PC-3 (cell line): ENCODE measurements around the gene ISM2. TPM values are rescaled to one million over a fixed set of nuclear protein-coding genes. Genes with fewer than 3 reads are reported as not detected.

Source experiments
- ATAC-seq: fragments of 200-7000 bp; cut with Tn5 transposase; 2 replicates; pipeline ENCODE4 v1.9.1; 2020; ENCODE audit warnings: mild to moderate bottlenecking, moderate library complexity
- BruUV-seq: library from RNA; stranded (reverse); fragments of 400-500 nt; replicated peaks from 2 replicates; lab custom pipeline; 2021; lab: Mats Ljungman, UMichigan
- CTCF ChIA-PET: fragments of 300-600 bp; sonication (Branson Sonifier 250); formaldehyde crosslinking; loops from one replicate; lab custom pipeline; 2022; ENCODE audit warnings: antibody characterized with exemption; lab: Charles Lee
- POLR2A ChIA-PET: fragments of 300-600 bp; sonication (Branson Sonifier 250); formaldehyde crosslinking; loops from one replicate; lab custom pipeline; 2022; ENCODE audit warnings: antibody characterized with exemption; ENCODE audit not compliant: unreplicated experiment; lab: Charles Lee
- DNase-seq: peaks from one replicate; pipeline ENCODE4 v3.0.0-alpha.2; 2015
- H2AFZ ChIP-seq: fragments of 300-600 bp; sonication (generic); 2 replicates; pipeline ENCODE4 v1.6.0; 2016; ENCODE audit warnings: antibody characterized with exemption, low read length
- H3F3A ChIP-seq: fragments of 300-600 bp; sonication (generic); one replicate; pipeline ENCODE4 v1.6.0; 2017; ENCODE audit warnings: antibody characterized with exemption, low read length, control low read depth, mild to moderate bottlenecking; ENCODE audit not compliant: unreplicated experiment
- H3K27ac ChIP-seq: fragments of 300-600 bp; sonication (generic); 2 replicates; pipeline ENCODE4 v1.5.1; 2016; ENCODE audit warnings: mild to moderate bottlenecking, low read length
- H3K27me3 ChIP-seq: fragments of 300-600 bp; sonication (generic); 2 replicates; pipeline ENCODE4 v1.6.1; 2016; ENCODE audit warnings: low read length, mixed read lengths
- H3K36me3 ChIP-seq: fragments of 300-600 bp; sonication (generic); 2 replicates; pipeline ENCODE4 v1.6.1; 2016; ENCODE audit warnings: low read depth, mixed run types, low read length, mixed read lengths
- H3K4me1 ChIP-seq: fragments of 300-600 bp; sonication (generic); 2 replicates; pipeline ENCODE4 v1.5.1; 2016; ENCODE audit warnings: low read length; ENCODE audit not compliant: insufficient read depth
- H3K4me2 ChIP-seq: fragments of 300-600 bp; sonication (generic); 2 replicates; pipeline ENCODE4 v1.6.0; 2016; ENCODE audit warnings: low read length
- H3K4me3 ChIP-seq: fragments of 300-600 bp; sonication (generic); 2 replicates; pipeline ENCODE4 v1.5.1; 2016; ENCODE audit warnings: mild to moderate bottlenecking, low read length, mixed read lengths
- H3K79me2 ChIP-seq: fragments of 300-600 bp; sonication (generic); 2 replicates; pipeline ENCODE4 v1.6.1; 2017; ENCODE audit warnings: low read length, mixed read lengths
- H3K9ac ChIP-seq: fragments of 300-600 bp; sonication (generic); 2 replicates; pipeline ENCODE4 v1.6.0; 2016; ENCODE audit warnings: mild to moderate bottlenecking, low read length
- H3K9me2 ChIP-seq: fragments of 300-600 bp; sonication (generic); replicated peaks from 2 replicates; pipeline ENCODE4 v1.6.1; 2016; ENCODE audit warnings: mixed run types, low read length, mixed read lengths
- H3K9me3 ChIP-seq: fragments of 300-600 bp; sonication (generic); 2 replicates; pipeline ENCODE4 v1.6.1; 2016; ENCODE audit warnings: low read length, mixed read lengths
- H4K20me1 ChIP-seq: fragments of 300-600 bp; sonication (generic); 2 replicates; pipeline ENCODE4 v1.6.1; 2016; ENCODE audit warnings: low read length, mixed read lengths
- CTCF ChIP-seq: fragments of 300-600 bp; sonication (generic); conservative IDR thresholded peaks from 2 replicates; pipeline ENCODE4 v1.5.1; 2017; ENCODE audit warnings: antibody characterized with exemption, low read depth, mild to moderate bottlenecking, low read length
- EZH2 ChIP-seq: fragments of 300-600 bp; sonication (generic); IDR thresholded peaks from one replicate; pipeline ENCODE4 v1.6.1; 2017; ENCODE audit warnings: antibody characterized with exemption, mild to moderate bottlenecking, low read length; ENCODE audit not compliant: unreplicated experiment
- EZH2phosphoT487 ChIP-seq: fragments of 300-600 bp; sonication (generic); IDR thresholded peaks from 2 replicates; pipeline ENCODE4 v1.6.1; 2018; ENCODE audit warnings: mild to moderate bottlenecking, antibody characterized with exemption, low read length, borderline replicate concordance
- intact Hi-C: fragments of 100-400 bp; cut with micrococcal nuclease; formaldehyde crosslinking; loops from 2 replicates; pipeline ENCODE4 v1.9.0; 2023
- total RNA-seq: library from RNA; depleted of rRNA; stranded (reverse); fragments of >200 nt; gene quantifications from 2 replicates; pipeline ENCODE4 v1.2.3, GENCODE V29; 2014

Gene ISM2
- total RNA-seq, 1 experiment from 2014 or later, result 0.95 TPM

- no peaks in the 10 kb centered on the region for H3K9me2 ChIP-seq
- no peaks in the 10 kb centered on the region for H3K27me3 ChIP-seq
- BruUV-seq, result no TSS peak
- H2AFZ ChIP-seq, result no peak overlapping the region
- ATAC-seq (peak; percentile 57), DNase-seq (no peak)
- no peaks in the 10 kb centered on the region for H3K9me3 ChIP-seq
- no peaks in the 10 kb centered on the region for H4K20me1 ChIP-seq
- H3K4me3 ChIP-seq, result no peak overlapping the region
- H3K9ac ChIP-seq, result no peak overlapping the region
- CTCF ChIA-PET, result no interaction called here
- H3F3A ChIP-seq, result no peaks in the 10 kb centered on the region
- TF ChIP-seq CTCF (no peak), EZH2phosphoT487 (no peak), EZH2 (no peak)
- peaks cover 3% of the 10 kb centered on the region for H3K79me2 ChIP-seq
- POLR2A ChIA-PET, result no interaction called here
- H3K36me3 ChIP-seq, result peaks cover 29% of the 10 kb centered on the region
- H3K4me1 ChIP-seq, result no peaks in the 10 kb centered on the region
- no peak overlapping the region for H3K27ac ChIP-seq
- no peak overlapping the region for H3K4me2 ChIP-seq
- intact Hi-C loops, result no loop called here
Observed at GRCh38 chr14:77470224-77470870, 28.3 kb downstream of the ISM2 start.

GRCh38 chr14:77469539-77469938, 29.1 kb downstream of the ISM2 start:
- TF ChIP-seq CTCF (no peak), EZH2phosphoT487 (no peak), EZH2 (no peak)
- no TSS peak for BruUV-seq
- Histone ChIP-seq H3F3A (no peaks in the 10 kb centered on the region), H3K79me2 (peaks cover 4% of the 10 kb centered on the region), H3K27ac (no peak overlapping the region), H3K4me3 (no peak overlapping the region), H3K4me1 (no peaks in the 10 kb centered on the region), H3K4me2 (no peak overlapping the region), H4K20me1 (no peaks in the 10 kb centered on the region), H2AFZ (no peak overlapping the region), H3K27me3 (no peaks in the 10 kb centered on the region), H3K9ac (no peak overlapping the region), H3K9me3 (no peaks in the 10 kb centered on the region), H3K9me2 (no peaks in the 10 kb centered on the region), H3K36me3 (peaks cover 37% of the 10 kb centered on the region)
- intact Hi-C loops, result no loop called here
- ATAC-seq (peak; percentile 25), DNase-seq (no peak)
- ChIA-PET POLR2A (no interaction called here), CTCF (no interaction called here)

GRCh38 chr14:77469067-77469505, 29.5 kb downstream of the ISM2 start:
- POLR2A ChIA-PET, result no interaction called here
- no peak for ATAC-seq

More at GRCh38 chr14:77469067-77469505, 29.5 kb downstream of the ISM2 start:
- TF ChIP-seq EZH2, result no peak
- no peak for TF ChIP-seq EZH2phosphoT487
- TF ChIP-seq CTCF, result no peak
- Histone ChIP-seq H3F3A (no peaks in the 10 kb centered on the region), H3K79me2 (peaks cover 4% of the 10 kb centered on the region), H4K20me1 (no peaks in the 10 kb centered on the region), H3K36me3 (peaks cover 42% of the 10 kb centered on the region), H3K4me3 (no peak overlapping the region), H3K27me3 (no peaks in the 10 kb centered on the region), H3K4me2 (no peak overlapping the region), H3K9me2 (no peaks in the 10 kb centered on the region), H3K9ac (no peak overlapping the region), H3K4me1 (no peaks in the 10 kb centered on the region), H3K27ac (no peak overlapping the region), H3K9me3 (no peaks in the 10 kb centered on the region), H2AFZ (no peak overlapping the region)
- CTCF ChIA-PET, result no interaction called here
- TSS peak; percentile 38 for BruUV-seq
- DNase-seq, result no peak
- intact Hi-C loops, result no loop called here
